ENCODE measurements around the gene SLC15A3. TPM values are rescaled to one million over a fixed set of nuclear protein-coding genes. Genes with fewer than 3 reads are reported as not detected.
"Not testable (repeated sequence)": the region's sequence is repeated elsewhere in the genome, so short reads cannot be mapped to it uniquely, and the experiment has no call there.

The SLC15A3 gene
- total RNA-seq, 2 experiments from 2014 or later = 2.0 to 2.2 TPM

GRCh38 chr11:60974726-60975125 lies 22.8 kb upstream of the SLC15A3 start:
- Mint-ChIP-seq H3K27ac (peak overlapping the region; percentile 93), H3K4me1 (ENCODE audit: low read depth) (peaks cover 66% of the 10 kb centered on the region), H3K9me3 (ENCODE audit: insufficient read depth) (no peaks in the 10 kb centered on the region), H3K36me3 (ENCODE audit: low read depth) (peaks cover 62% of the 10 kb centered on the region), H3K4me3 (peak overlapping the region; percentile 85), H3K27me3 (ENCODE audit: low read depth) (no peaks in the 10 kb centered on the region)
- ChIA-PET CTCF (interaction anchor here (1.0 to 1.1 kb wide), 2 partner anchors 48 to 59 kb away, joined by 3 read pairs; no protein-coding TSS in a partner anchor), POLR2A (interaction anchor here (0.7 to 1.8 kb wide), 4 partner anchors 18 to 137 kb away, joined by 3 to 6 read pairs (median 4); no protein-coding TSS in a partner anchor)
- ATAC-seq (no peak), DNase-seq (no peak)

- CTCF ChIA-PET = interaction anchor here (1.0 to 1.1 kb wide), 2 partner anchors 49 to 59 kb away, joined by 3 read pairs; no protein-coding TSS in a partner anchor
- H3K36me3 Mint-ChIP-seq (ENCODE audit: low read depth) = peaks cover 61% of the 10 kb centered on the region
- not testable (repeated sequence) for H3K9me3 Mint-ChIP-seq (ENCODE audit: insufficient read depth); ATAC-seq; DNase-seq; H3K27me3 Mint-ChIP-seq (ENCODE audit: low read depth)
- peak overlapping the region; percentile 93 for H3K27ac Mint-ChIP-seq
- peak overlapping the region; percentile 85 for H3K4me3 Mint-ChIP-seq
- POLR2A ChIA-PET = interaction anchor here (0.7 to 1.8 kb wide), 4 partner anchors 18 to 86 kb away, joined by 3 to 6 read pairs (median 4); no protein-coding TSS in a partner anchor
- H3K4me1 Mint-ChIP-seq (ENCODE audit: low read depth) = peaks cover 65% of the 10 kb centered on the region
Observed at GRCh38 chr11:60974316-60974715, 22.3 kb upstream of the SLC15A3 start.

GRCh38 chr11:60973699-60974098 lies 21.7 kb upstream of the SLC15A3 start:
- Mint-ChIP-seq H3K4me1 (ENCODE audit: low read depth) (peaks cover 59% of the 10 kb centered on the region), H3K27me3 (ENCODE audit: low read depth) (no peaks in the 10 kb centered on the region), H3K9me3 (ENCODE audit: insufficient read depth) (no peaks in the 10 kb centered on the region), H3K27ac (peak overlapping the region; percentile 93), H3K4me3 (peak overlapping the region; percentile 85), H3K36me3 (ENCODE audit: low read depth) (peaks cover 57% of the 10 kb centered on the region)
- CTCF ChIA-PET = interaction anchor here (1.0 to 1.1 kb wide), 2 partner anchors 49 to 58 kb away, joined by 3 read pairs; no protein-coding TSS in a partner anchor
- no peak for DNase-seq
- no peak for ATAC-seq
- POLR2A ChIA-PET = interaction anchor here (0.7 to 1.8 kb wide), 3 partner anchors 19 to 87 kb away, joined by 3 to 6 read pairs (median 3); no protein-coding TSS in a partner anchor

GRCh38 chr11:60972182-60973030 lies 20.4 kb upstream of the SLC15A3 start:
- H3K27me3 Mint-ChIP-seq (ENCODE audit: low read depth) = peaks cover 5% of the 10 kb centered on the region
- CTCF ChIA-PET = interaction anchor here (0.7 to 3.4 kb wide), 7 partner anchors 51 to 215 kb away, joined by 3 to 25 read pairs (median 6); partner anchors contain the start of gene CD5
- peaks cover 6% of the 10 kb centered on the region for H3K9me3 Mint-ChIP-seq (ENCODE audit: insufficient read depth)
- POLR2A ChIA-PET = interaction anchor here (0.7 to 2.8 kb wide), 4 partner anchors 21 to 148 kb away, joined by 3 to 9 read pairs (median 6); no protein-coding TSS in a partner anchor
- H3K27ac Mint-ChIP-seq = peak overlapping the region; percentile 93
- H3K4me1 Mint-ChIP-seq (ENCODE audit: low read depth) = peaks cover 46% of the 10 kb centered on the region
- DNase-seq (peak; percentile 56), ATAC-seq (peak; percentile 40)
- H3K4me3 Mint-ChIP-seq = peak overlapping the region; percentile 85
- peaks cover 49% of the 10 kb centered on the region for H3K36me3 Mint-ChIP-seq (ENCODE audit: low read depth)

GRCh38 chr11:60971520-60971919 lies 19.5 kb upstream of the SLC15A3 start, which contains the start of gene CD6:
CD6 (plus strand) TSS chr11:60971680; CDS start chr11:60971866, 186 bp downstream.
- H3K9me3 Mint-ChIP-seq (ENCODE audit: insufficient read depth) = peaks cover 6% of the 10 kb centered on the region
- DNase-seq = peak; percentile 85
- peaks cover 40% of the 10 kb centered on the region for H3K36me3 Mint-ChIP-seq (ENCODE audit: low read depth)
- peaks cover 5% of the 10 kb centered on the region for H3K27me3 Mint-ChIP-seq (ENCODE audit: low read depth)
- peak within 1 kb of the TSS; percentile 93 for H3K27ac Mint-ChIP-seq
- peak within 1 kb of the TSS; percentile 85 for H3K4me3 Mint-ChIP-seq
- ChIA-PET POLR2A (interaction anchor here (0.6 to 2.8 kb wide), 11 partner anchors 10 to 159 kb away, joined by 3 to 9 read pairs (median 3); no protein-coding TSS in a partner anchor), CTCF (interaction anchor here (0.8 to 3.4 kb wide), 15 partner anchors 9 to 365 kb away, joined by 3 to 25 read pairs (median 5); no protein-coding TSS in a partner anchor)
- peak; percentile 75 for ATAC-seq
- H3K4me1 Mint-ChIP-seq (ENCODE audit: low read depth) = peaks cover 38% of the 10 kb centered on the region

- H3K36me3 Mint-ChIP-seq (ENCODE audit: low read depth) = peaks cover 35% of the 10 kb centered on the region
- H3K9me3 Mint-ChIP-seq (ENCODE audit: insufficient read depth) = peaks cover 6% of the 10 kb centered on the region
- ChIA-PET POLR2A (interaction anchor here (0.5 to 2.8 kb wide), 12 partner anchors 11 to 169 kb away, joined by 3 to 9 read pairs (median 3); no protein-coding TSS in a partner anchor), CTCF (interaction anchor here (0.8 to 3.4 kb wide), 24 partner anchors 8 to 365 kb away, joined by 3 to 25 read pairs (median 5); no protein-coding TSS in a partner anchor)
- peaks cover 5% of the 10 kb centered on the region for H3K27me3 Mint-ChIP-seq (ENCODE audit: low read depth)
- peaks cover 32% of the 10 kb centered on the region for H3K4me1 Mint-ChIP-seq (ENCODE audit: low read depth)
- DNase-seq (no peak), ATAC-seq (no peak)
- H3K4me3 Mint-ChIP-seq = peak overlapping the region; percentile 85
- H3K27ac Mint-ChIP-seq = peak overlapping the region; percentile 93
Observed at GRCh38 chr11:60970890-60971289, 18.9 kb upstream of the SLC15A3 start.

- peak; percentile 87 for DNase-seq
- H3K4me3 Mint-ChIP-seq = peak overlapping the region; percentile 3
- peaks cover 29% of the 10 kb centered on the region for H3K4me1 Mint-ChIP-seq (ENCODE audit: low read depth)
- H3K36me3 Mint-ChIP-seq (ENCODE audit: low read depth) = peaks cover 33% of the 10 kb centered on the region
- ChIA-PET CTCF (interaction anchor here (0.6 to 3.4 kb wide), 34 partner anchors 8 to 366 kb away, joined by 3 to 25 read pairs (median 4); partner anchors contain the start of genes CD5 and TMEM109), POLR2A (interaction anchor here (0.5 to 2.8 kb wide), 6 partner anchors 8 to 169 kb away, joined by 3 to 9 read pairs (median 3); no protein-coding TSS in a partner anchor)
- H3K27me3 Mint-ChIP-seq (ENCODE audit: low read depth) = peaks cover 9% of the 10 kb centered on the region
- ATAC-seq = peak; percentile 54
- peak overlapping the region; percentile 47 for H3K27ac Mint-ChIP-seq
- H3K9me3 Mint-ChIP-seq (ENCODE audit: insufficient read depth) = peaks cover 6% of the 10 kb centered on the region
Observed at GRCh38 chr11:60970369-60970774, 18.4 kb upstream of the SLC15A3 start.

- peaks cover 20% of the 10 kb centered on the region for H3K4me1 Mint-ChIP-seq (ENCODE audit: low read depth)
- peaks cover 15% of the 10 kb centered on the region for H3K36me3 Mint-ChIP-seq (ENCODE audit: low read depth)
- no peak overlapping the region for H3K4me3 Mint-ChIP-seq
- DNase-seq = no peak
- ATAC-seq = no peak
- peaks cover 9% of the 10 kb centered on the region for H3K27me3 Mint-ChIP-seq (ENCODE audit: low read depth)
- peaks cover 6% of the 10 kb centered on the region for H3K9me3 Mint-ChIP-seq (ENCODE audit: insufficient read depth)
- no peak overlapping the region for H3K27ac Mint-ChIP-seq
- ChIA-PET POLR2A (interaction anchor here (0.5 kb wide), 1 partner anchor 97 kb away, joined by 3 read pairs; no protein-coding TSS in a partner anchor), CTCF (interaction anchor here (1.1 to 3.1 kb wide), 9 partner anchors 10 to 220 kb away, joined by 3 to 22 read pairs (median 5); no protein-coding TSS in a partner anchor)
Observed at GRCh38 chr11:60968223-60968622, 16.2 kb upstream of the SLC15A3 start.

GRCh38 chr11:60966890-60967289 lies 14.9 kb upstream of the SLC15A3 start:
- peaks cover 13% of the 10 kb centered on the region for H3K27me3 Mint-ChIP-seq (ENCODE audit: low read depth)
- H3K4me3 Mint-ChIP-seq = no peak overlapping the region
- no peak overlapping the region for H3K27ac Mint-ChIP-seq
- peaks cover 6% of the 10 kb centered on the region for H3K9me3 Mint-ChIP-seq (ENCODE audit: insufficient read depth)
- ChIA-PET POLR2A (interaction anchor here (0.8 kb wide), 1 partner anchor 11 kb away, joined by 3 read pairs; no protein-coding TSS in a partner anchor), CTCF (interaction anchor here (0.8 to 1.3 kb wide), 3 partner anchors 12 to 34 kb away, joined by 3 read pairs; no protein-coding TSS in a partner anchor)
- peaks cover 4% of the 10 kb centered on the region for H3K36me3 Mint-ChIP-seq (ENCODE audit: low read depth)
- ATAC-seq = no peak
- DNase-seq = no peak
- H3K4me1 Mint-ChIP-seq (ENCODE audit: low read depth) = peaks cover 20% of the 10 kb centered on the region

- H3K27me3 Mint-ChIP-seq (ENCODE audit: low read depth) = peaks cover 18% of the 10 kb centered on the region
- CTCF ChIA-PET = interaction anchor here (0.9 to 1.6 kb wide), 4 partner anchors 12 to 223 kb away, joined by 3 read pairs; no protein-coding TSS in a partner anchor
- H3K4me1 Mint-ChIP-seq (ENCODE audit: low read depth) = peaks cover 3% of the 10 kb centered on the region
- no peak overlapping the region for H3K27ac Mint-ChIP-seq
- H3K4me3 Mint-ChIP-seq = no peak overlapping the region
- POLR2A ChIA-PET = no interaction called here
- ATAC-seq (no peak), DNase-seq (no peak)
- H3K9me3 Mint-ChIP-seq (ENCODE audit: insufficient read depth) = peaks cover 6% of the 10 kb centered on the region
- peaks cover 4% of the 10 kb centered on the region for H3K36me3 Mint-ChIP-seq (ENCODE audit: low read depth)
Observed at GRCh38 chr11:60964801-60965200, 12.8 kb upstream of the SLC15A3 start.

- ATAC-seq (no peak), DNase-seq (no peak)
- H3K27me3 Mint-ChIP-seq (ENCODE audit: low read depth) = peaks cover 25% of the 10 kb centered on the region
- no peak overlapping the region for H3K4me3 Mint-ChIP-seq
- no peaks in the 10 kb centered on the region for H3K4me1 Mint-ChIP-seq (ENCODE audit: low read depth)
- H3K9me3 Mint-ChIP-seq (ENCODE audit: insufficient read depth) = no peaks in the 10 kb centered on the region
- ChIA-PET POLR2A (no interaction called here), CTCF (interaction anchor here (1.7 kb wide), 1 partner anchor 9 kb away, joined by 6 read pairs; no protein-coding TSS in a partner anchor)
- H3K27ac Mint-ChIP-seq = no peak overlapping the region
- no peaks in the 10 kb centered on the region for H3K36me3 Mint-ChIP-seq (ENCODE audit: low read depth)
Observed at GRCh38 chr11:60960405-60960804, 8.4 kb upstream of the SLC15A3 start.

Measured in activated CD8-positive, alpha-beta T cell treated with anti-CD3 and anti-CD28 coated beads, Interleukin-2, amount 10 ng/mL, durations not matched to agents 7 days and 5 days (primary cell).